NCI-H345 treated with DMSO at 0.1 percent for 48 hours (cell line): ENCODE measurements around the gene TOR1B.

Experiments
- DNase-seq: peaks from one replicate; lab custom pipeline; 2025; ENCODE audit not compliant: unreplicated experiment; lab: John Stamatoyannopoulos, UW

Gene TOR1B

DNA sequence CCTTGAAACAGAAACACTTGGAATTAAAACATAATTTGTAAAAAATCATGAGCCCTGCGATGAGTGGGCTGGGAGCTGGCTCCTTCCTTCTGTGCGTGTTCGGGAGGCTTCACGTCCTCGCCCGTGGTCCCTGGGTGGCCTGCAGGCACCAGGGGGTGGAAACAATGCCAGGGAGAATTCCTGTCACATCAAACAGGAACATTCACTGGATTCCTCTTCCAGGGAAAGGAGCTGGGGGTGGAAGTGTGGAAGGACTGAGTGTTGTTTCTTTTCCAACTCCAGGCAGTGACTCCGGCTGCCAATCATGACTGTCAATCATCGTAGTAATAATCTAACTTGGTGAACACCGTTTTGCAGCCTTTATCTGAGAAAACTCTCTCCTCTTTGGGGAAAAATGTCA, 10.7 kb downstream of the TOR1B start:
- no peak for DNase-seq

- DNase-seq = no peak
These were observed 11.6 kb downstream of the TOR1B start for GRCh38 chr9:129814432-129815223.

DNA sequence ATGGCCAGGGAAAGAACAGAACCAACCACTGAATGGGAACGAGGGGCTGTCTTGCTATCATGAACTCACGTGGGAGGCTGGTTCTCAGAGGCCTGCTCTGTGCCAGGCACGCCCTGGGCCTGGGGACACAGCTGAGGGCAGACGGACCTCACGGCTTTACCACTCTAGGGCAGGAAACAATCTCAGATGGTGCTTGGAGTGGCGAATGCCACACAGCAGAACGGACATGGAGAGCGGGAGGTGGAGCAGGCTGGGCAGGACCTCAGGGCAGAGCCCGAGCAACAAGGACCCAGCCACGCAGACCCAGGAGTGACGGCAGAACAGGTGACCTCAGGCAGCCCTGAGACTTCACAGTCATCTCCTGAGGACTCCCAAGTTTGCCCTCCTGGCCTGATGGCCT, 12.3 kb downstream of the TOR1B start:
- DNase-seq = no peak

- no peak for DNase-seq
These were observed 13.8 kb downstream of the TOR1B start for GRCh38 chr9:129816501-129817435.

DNA sequence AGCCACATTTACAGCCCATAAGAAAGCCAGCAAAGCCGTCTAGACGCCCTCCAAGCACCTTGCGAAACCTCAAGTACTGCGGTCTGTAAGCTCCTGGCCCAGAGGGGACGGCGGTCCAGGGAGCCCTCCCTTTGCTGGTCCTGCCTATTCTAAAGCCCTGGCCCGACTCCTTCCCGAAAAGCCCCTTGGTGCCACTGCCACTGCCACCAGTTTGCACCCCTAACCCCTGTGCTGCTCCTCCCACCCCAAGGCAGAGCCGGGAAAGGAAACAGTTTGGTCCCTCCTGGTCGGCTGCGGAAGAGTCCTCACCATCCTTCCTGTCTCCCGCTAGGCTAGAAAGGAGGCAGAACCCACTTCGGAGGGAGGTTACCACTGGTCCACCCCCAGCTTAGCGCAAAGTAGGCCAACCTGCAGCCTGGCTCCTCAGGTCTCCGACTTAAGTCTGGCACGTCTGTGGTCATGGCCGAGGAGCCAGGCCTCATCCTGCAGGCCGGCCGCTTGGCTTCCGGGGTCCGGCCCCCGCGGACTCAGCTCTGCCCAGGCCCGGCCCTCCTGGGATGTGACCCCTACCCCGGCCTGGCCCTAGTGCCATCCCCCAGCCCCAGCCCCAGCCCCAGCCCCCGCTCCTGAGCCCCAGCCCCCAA, 20.0 kb downstream of the TOR1B start:
- DNase-seq = no peak

- no peak for DNase-seq
These were observed 20.6 kb downstream of the TOR1B start for GRCh38 chr9:129823542-129823934.

GRCh38 chr9:129823935-129824601, 21.1 kb downstream of the TOR1B start, which contains the start of gene TOR1A:
TSS of gene TOR1A (minus strand) at chr9:129824136. CDS start at chr9:129824085, 51 bp downstream.
- DNase-seq = peak; percentile 94

DNA sequence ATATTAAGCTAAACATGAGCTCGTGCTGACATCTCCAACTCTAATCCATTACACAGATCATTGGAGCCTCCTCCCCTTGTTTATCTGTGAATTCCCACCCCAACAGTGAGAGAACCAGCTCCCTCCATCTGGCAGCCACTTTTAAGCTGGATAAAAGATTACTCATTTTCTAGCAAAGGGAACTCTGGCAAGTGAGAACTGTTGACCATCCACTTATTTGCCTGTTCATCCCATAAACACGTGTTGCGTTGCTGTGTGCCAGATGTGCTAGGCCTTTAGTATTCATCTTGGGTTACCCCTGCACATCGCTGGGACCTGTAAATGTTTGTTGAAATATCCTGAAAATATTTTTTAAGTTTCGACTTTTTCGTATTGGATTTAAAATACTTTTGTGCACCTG, 23.4 kb downstream of the TOR1B start:
- no peak for DNase-seq

GRCh38 chr9:129826759-129827158, 23.8 kb downstream of the TOR1B start:
- DNase-seq = no peak

GRCh38 chr9:129828051-129828450, 25.1 kb downstream of the TOR1B start:
- no peak for DNase-seq

- no peak for DNase-seq
These were observed 26.0 kb downstream of the TOR1B start for GRCh38 chr9:129828969-129829368.

DNA sequence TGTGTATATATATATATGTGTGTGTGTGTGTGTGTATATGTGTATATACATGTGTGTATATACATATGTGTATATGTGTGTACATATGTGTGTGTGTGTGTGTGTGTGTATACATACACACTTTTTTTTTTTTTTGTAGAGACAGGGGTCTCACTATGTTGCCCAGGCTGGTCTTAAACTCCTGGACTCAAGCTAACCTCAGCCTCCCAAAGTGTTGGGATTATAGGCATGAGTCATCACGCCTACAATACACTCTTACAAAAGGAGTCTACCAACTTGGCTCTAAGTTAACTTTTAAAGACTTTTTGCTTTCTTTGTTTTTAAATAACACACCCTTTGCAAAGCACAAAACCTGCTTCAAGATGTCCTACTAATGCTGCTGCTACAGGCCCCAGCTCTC, 30.0 kb downstream of the TOR1B start:
- DNase-seq = no peak

GRCh38 chr9:129834489-129835127, 31.6 kb downstream of the TOR1B start:
- no peak for DNase-seq

GRCh38 chr9:129835128-129835859, 32.3 kb downstream of the TOR1B start, which contains the start of the genes C9orf78 and USP20:
TSS of gene C9orf78 (minus strand) at chr9:129835275. CDS start at chr9:129835221, 54 bp downstream.
TSS of gene USP20 (plus strand) at chr9:129835458. CDS start at chr9:129852556, 17,098 bp downstream.
- DNase-seq = peak; percentile 94

DNA sequence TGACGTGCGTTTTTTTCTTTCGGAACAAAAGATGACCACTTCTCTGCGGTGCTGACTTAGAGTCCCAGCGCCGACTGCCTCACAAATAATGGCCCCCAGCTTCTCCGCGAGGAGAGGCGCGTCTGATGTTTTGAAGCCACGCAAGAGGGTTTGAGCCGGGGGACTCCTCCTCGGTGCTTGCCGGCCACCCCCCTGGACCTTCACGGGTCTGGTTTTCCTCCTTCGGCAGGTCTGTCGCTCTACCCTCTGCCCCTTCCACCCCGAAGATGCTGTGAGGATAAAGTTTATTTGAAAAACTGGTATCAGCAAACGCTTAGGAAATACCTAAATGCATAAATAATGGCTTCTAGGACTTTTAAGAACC, 32.9 kb downstream of the TOR1B start:
- DNase-seq = no peak

DNA sequence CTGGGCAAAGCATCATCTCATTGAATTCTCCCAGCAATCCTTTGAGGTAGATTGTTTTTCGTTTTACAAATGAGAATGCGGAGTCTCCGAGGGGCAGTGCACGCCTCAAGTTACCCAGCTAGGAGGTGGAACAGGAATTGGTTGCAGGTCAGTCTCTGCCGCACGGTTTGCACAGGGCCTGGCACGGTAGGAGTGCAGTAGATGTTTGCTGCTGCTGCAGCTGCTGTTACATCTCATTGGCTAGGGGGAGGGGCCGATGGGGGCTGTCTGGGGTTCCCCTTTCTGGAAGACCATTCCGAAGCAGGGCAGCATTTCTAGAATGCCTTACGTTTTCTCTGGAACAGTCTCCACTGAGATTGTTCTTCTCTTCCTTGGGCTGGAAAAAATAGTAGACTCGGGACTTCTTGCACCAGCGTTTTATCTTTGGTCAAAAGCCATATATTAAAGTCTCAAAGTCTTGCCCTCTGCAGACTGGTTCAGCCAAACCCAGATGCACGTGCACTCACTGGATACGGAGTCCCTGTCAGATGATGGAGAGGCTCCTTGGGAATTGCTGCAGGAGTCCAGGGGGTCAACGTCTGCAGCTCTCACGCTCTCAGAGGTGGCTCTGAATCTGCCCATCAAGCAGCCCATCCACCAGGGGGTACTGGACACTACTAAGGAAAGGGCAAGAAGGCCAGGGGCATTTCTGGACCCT, 33.5 kb downstream of the TOR1B start:
- no peak for DNase-seq

- DNase-seq = no peak
These were observed 35.8 kb downstream of the TOR1B start for GRCh38 chr9:129838707-129839259.

- DNase-seq = no peak
These were observed 36.5 kb downstream of the TOR1B start for GRCh38 chr9:129839324-129840023.
